ENCODE results near the gene CCNB2. TPM values are rescaled to one million over a fixed set of nuclear protein-coding genes. Genes with fewer than 3 reads are reported as not detected.

The CCNB2 gene
- total RNA-seq, 4 donors from 2014 or later: 0.38 to 3.5 (median 2.9) TPM; not detected in 1

DNA sequence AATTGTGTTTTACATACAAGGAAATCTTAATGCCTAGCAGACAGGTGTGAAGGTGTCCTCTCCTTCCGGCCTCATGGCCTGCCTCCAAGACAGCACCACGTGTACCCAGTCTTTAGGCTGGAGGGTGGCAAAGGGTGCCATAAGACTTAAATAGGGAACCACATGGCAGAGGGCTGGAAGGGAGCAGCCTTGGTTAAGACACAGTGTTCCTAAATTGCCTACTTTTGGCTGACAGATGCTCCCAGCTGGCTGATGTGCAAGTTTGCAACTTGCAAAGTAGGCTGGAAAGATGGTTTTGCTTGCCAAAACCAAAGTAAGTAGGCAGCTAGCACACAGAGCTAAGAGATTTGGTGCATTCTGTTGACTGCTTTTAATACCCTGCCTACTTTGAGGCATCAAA, 45.2 kb downstream of the CCNB2 start:
- TF ChIP-seq, protein P1, sequence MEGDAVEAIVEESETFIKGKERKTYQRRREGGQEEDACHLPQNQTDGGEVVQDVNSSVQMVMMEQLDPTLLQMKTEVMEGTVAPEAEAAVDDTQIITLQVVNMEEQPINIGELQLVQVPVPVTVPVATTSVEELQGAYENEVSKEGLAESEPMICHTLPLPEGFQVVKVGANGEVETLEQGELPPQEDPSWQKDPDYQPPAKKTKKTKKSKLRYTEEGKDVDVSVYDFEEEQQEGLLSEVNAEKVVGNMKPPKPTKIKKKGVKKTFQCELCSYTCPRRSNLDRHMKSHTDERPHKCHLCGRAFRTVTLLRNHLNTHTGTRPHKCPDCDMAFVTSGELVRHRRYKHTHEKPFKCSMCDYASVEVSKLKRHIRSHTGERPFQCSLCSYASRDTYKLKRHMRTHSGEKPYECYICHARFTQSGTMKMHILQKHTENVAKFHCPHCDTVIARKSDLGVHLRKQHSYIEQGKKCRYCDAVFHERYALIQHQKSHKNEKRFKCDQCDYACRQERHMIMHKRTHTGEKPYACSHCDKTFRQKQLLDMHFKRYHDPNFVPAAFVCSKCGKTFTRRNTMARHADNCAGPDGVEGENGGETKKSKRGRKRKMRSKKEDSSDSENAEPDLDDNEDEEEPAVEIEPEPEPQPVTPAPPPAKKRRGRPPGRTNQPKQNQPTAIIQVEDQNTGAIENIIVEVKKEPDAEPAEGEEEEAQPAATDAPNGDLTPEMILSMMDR (IDR thresholded peaks at IDR 0.05; ENCODE audit: low read depth): no peak

DNA sequence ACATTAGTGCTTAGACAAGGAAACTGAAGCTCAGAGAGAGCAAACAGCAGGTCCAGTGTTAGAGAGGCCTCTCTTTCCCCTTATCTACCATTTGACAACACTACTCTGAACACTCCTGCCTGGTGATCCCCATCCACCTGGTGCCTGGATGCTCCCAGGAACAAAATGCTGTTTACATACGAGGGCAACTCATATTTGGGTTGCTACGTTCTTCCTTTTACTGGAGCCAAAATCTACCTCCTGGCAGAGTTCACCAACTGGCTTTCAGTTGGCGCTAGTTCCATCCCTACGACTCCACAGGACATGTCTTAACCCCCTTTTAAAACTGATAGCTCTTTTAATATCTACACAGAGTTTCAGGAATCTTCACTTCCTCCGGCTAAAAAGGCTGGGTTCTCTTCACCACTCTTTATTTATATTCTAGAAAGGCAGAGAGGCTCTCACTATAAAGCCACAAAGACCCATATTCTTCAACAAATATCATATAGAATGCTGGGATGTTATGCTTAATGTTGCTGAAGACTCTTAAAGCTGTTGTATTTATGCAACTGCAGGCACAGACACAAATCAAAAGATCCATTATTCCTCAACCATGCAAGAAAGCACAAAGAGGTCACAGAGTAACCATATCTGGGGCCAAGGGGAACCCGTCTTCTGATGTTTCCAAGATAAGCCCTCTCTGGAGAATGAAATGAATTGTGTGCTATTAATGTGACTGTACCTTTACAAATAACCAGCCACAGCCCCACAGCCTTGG, 47.9 kb downstream of the CCNB2 start:
- TF ChIP-seq, protein P1 (IDR thresholded peaks at IDR 0.05; ENCODE audit: low read depth): no peak

DNA sequence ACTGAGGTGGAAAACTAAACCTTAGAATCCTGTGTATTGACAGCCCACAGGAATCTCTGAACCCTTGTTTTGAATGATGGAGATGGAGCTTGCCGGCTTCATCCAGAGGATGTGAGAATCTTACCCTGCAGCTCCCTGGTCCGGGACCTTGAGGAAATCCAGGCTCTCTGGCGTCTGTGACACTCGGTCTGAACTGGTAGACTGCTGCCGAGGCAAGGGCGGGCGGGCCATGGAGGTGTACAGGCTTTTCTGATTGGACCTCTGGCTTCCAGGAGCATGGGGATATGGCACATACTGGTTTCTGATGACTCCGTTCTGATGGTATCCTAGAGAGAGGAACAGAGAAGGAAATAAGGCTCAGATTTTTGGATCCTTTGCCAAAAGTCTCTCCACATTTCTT, 48.5 kb downstream of the CCNB2 start:
- TF ChIP-seq, protein P1 (IDR thresholded peaks at IDR 0.05; ENCODE audit: low read depth): no peak

DNA sequence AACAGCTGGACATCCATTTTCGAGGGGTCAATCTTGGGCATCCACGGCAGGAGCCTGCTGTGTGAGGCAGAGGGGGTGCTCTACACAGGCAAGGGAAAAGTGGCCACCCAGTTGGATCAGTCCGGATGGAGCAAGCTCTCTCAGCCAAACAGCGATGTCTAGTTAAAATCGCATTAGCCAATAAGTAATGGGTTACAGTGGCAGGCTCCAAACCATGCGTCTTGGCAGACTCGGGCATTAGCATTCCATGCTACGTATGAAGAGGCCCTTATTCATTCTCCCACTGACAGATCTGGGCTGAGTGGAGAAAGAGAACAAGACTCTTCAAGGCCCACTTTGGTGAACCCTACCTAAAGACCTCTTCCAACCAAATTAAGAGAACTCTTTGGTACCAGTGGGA, 49.3 kb downstream of the CCNB2 start:
- TF ChIP-seq, protein P1 (IDR thresholded peaks at IDR 0.05; ENCODE audit: low read depth): no peak

DNA sequence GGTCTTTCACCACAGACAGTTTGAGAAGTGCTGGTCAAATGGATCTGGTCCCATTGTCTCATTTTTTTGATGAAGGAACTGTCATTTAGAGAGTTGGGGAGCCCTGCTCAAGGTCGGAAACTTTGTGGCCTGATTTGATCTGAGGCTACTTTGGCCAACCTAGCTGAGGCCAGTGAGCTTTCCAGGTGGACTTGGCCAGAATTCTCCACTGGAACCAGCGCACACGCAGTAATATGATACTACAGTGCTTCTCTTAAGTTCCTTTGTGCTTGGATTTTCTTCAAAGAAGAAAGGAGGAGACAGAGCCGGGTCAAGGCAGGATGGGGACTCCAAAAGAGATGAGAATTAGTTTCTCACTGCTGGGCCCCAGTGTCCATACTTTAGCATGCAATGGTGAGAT, 50.5 kb downstream of the CCNB2 start:
- TF ChIP-seq, protein P1 (IDR thresholded peaks at IDR 0.05; ENCODE audit: low read depth): no peak

DNA sequence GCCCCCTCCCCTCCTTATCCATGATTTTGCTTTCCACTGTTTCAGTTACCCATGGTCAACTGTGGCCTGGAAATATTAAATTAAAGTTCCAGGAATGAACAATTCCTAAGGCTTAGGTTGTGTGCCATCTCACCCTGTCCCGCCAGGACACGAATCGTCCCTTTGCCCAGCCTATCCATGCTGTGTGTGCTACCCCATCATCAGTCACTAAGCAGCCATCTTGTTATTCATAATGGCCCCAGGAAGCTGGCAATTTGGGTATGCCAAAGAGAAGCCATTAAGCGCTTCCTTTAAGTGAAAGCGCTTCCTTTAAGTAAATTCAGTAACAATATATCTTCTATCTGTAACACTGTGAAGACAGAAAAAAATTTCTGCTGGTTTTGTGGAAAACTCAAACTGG, 52.5 kb downstream of the CCNB2 start:
- TF ChIP-seq, protein P1 (IDR thresholded peaks at IDR 0.05; ENCODE audit: low read depth): no peak

DNA sequence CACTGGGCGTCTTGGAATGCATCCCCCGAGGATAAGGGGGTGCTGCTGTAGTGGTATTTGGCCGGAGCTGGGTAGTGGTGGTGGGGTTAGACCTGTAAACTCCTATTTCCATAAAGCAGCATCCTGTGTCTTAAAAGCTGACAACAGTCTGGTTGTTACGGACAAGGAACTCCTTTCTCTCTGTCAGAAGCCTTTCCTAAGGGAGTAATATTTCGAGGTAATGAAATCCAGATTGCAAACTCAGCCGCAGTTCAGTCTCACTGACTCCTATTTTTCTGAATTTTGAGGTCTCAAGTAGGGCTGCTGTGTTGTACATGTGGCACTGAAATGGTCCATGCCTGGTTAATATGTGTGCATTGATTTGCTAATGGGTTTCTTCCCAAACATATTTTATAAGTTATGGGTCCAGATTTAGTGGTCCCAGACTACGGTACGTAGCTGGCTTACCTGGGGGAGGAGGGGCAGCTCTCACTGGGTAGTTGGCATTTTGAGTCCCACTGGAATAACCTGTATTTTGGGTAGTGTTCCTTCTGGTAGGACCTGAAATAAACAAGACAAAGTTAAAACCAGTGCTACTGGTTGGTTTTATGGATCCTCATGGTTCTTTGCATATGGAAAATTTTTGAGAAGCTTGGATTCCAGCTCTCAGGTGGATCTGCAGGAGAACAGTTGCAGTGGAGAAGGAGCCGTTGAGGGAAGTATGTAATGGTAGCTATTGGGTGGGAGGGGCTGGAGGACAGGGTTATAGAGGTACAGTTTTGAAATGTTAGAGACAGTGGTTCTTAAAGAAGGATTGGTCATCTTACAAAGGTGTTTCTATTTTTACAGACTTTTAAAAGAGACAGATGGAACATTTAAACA, 53.1 kb downstream of the CCNB2 start:
- TF ChIP-seq, protein P1 (IDR thresholded peaks at IDR 0.05; ENCODE audit: low read depth): no peak

Measured in subcutaneous adipose tissue (tissue), 4 donors.